NCI-H1694 (cell line): Measurements from ENCODE around the gene NXPE3.

Experiments used
- DNase-seq: peaks from one replicate; lab custom pipeline; 2025; lab: John Stamatoyannopoulos, UW

The NXPE3 gene

GRCh38 chr3:101829437-101829830, 50.4 kb downstream of the NXPE3 start:
- DNase-seq = no peak

GRCh38 chr3:101829874-101830273, 50.9 kb downstream of the NXPE3 start:
- no peak for DNase-seq

- DNase-seq = no peak
Observed at GRCh38 chr3:101833446-101833974, 54.5 kb downstream of the NXPE3 start.

GRCh38 chr3:101835676-101836075, 56.7 kb downstream of the NXPE3 start:
- DNase-seq = no peak

DNA sequence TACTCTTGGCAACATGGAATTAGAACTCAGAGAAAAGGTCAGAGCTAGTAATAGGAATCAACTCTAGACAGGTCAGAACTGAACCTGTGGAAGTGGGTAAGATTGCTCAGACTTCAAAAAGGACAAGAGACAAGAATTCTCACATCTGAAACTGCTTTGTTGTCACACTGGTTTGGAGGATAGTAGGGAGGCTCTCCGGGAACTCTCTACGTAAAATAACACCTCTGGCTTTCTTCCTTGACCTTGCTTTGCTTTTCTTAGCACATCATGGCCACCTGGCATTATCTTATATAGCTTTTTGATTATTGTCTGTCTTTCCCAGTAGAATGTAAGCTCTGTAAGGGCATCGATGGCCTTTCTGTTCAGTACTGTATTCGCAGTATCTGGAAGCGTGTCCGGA, 57.1 kb downstream of the NXPE3 start:
- DNase-seq = no peak

- DNase-seq = no peak
Observed at GRCh38 chr3:101836652-101837598, 57.9 kb downstream of the NXPE3 start.

GRCh38 chr3:101838691-101839090, 59.7 kb downstream of the NXPE3 start:
- DNase-seq = no peak

DNA sequence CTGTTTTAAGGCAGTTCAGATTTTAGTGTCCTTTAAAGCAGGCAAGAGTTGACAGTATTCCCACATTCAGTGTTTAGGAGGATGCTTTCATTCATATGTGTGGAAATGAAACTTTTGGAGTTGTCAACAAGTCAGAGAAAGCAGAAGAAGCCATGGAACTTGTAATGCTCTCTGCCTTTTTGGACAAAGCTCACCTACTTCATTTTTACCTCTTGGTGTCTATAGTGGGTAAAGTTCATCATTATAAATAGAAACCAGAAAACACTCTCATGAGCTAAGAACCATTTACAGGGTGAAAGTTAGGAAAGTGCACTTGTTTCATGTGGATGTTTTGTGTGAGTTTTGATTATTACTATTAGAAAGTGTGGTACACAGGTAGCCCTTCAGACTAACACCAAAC, 61.1 kb downstream of the NXPE3 start:
- no peak for DNase-seq

GRCh38 chr3:101842245-101842934, 63.4 kb downstream of the NXPE3 start:
- no peak for DNase-seq

GRCh38 chr3:101842935-101843330, 63.9 kb downstream of the NXPE3 start:
- DNase-seq = no peak

DNA sequence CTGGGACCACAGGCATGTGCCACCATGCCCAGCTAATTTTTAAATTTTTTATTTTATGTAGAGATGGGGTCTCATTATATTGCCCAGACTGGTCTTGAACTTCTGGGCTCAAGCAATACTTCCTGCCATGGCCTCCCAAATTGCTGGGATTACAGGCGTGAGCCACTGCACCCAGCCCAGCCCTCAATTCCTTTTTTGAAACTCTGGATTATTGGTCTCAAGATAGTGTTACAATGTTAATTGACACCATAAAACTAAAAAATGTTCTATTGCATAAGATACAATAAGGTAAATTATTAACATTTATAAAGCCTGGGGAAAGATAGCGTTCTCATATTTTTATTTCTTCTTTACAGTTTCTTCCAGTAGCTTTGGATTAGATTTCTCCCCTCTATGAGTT, 66.4 kb downstream of the NXPE3 start:
- DNase-seq = no peak

DNA sequence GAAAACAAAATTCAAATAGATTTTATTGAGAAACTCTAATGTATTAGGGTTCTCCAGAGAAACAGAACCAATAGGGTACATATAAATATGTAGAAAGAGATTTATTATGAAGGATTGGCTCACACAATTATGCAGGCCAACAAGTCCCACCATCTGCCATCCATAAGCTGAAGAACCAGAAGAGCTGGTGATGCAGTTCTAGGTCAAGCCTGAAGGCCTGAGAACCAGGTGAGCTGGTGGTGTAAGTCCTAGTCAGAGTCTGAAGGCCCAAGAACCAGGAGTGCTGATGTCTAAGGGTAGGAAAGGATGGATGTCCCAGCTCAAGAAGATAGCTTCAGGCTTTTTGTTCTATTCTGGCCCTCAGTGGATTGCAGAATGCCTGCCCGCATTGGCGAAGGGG, 67.7 kb downstream of the NXPE3 start:
- no peak for DNase-seq

- DNase-seq = no peak
Observed at GRCh38 chr3:101847328-101847727, 68.3 kb downstream of the NXPE3 start.

DNA sequence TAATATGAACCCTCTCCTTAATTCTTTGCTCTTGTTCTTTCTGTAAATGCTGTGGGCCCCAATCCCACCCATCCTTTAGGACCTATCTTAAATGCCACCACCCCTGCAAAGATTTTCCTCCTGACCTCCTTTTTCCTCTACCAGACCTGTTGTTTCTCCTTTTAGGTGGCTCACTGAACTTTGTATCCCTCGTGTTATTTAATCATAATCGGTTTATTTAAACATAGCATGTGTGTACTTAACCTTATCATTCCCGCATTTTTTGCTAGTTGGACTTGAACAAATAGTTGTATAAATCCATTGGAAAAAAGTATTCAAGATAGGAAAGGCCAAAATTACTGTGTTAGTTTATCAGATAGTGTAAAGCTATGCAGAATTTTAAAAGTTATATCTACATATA, 69.3 kb downstream of the NXPE3 start:
- no peak for DNase-seq

- no peak for DNase-seq
Observed at GRCh38 chr3:101848754-101849713, 70.0 kb downstream of the NXPE3 start, which contains the start of gene NFKBIZ. TSS of gene NFKBIZ (plus strand) at chr3:101849514. CDS start at chr3:101849629, 115 bp downstream.

GRCh38 chr3:101849714-101850245, 70.8 kb downstream of the NXPE3 start:
- DNase-seq = no peak

GRCh38 chr3:101850246-101851051, 71.4 kb downstream of the NXPE3 start:
- DNase-seq = no peak

DNA sequence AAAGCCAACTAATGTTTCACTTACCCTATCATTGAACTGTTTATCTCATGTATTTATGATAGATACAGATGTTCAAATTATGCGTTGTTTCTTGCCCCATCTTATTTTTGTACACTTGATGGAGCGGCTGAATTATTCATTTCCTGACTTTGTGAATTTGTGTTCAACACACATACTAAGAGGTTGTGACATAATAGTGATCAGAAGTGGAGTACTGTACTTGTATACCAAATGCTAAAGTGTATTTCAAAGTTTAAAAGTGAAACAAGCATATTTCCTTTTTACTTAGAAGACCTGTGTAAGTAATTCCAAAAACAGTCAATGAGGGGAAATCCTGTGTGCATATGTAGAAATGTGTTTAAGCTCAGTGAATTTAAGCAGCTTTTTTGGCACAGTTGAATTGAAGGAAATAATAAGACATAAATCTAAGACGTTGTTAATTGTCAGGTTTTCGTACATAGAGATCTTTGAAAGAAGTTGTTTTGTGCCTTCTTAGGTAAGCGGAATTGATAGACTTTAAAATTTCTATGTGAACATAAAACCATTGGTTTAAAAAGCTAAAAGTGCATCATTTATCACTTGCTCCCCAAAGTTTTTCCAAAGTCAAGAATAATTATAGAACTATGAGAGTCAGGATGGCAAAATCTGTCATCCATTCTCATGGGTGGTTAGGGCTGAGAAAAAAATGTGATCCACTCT, 72.2 kb downstream of the NXPE3 start:
- DNase-seq = no peak

GRCh38 chr3:101851850-101852714, 73.1 kb downstream of the NXPE3 start:
- DNase-seq = no peak
